IMR-90 (cell line): Measurements from ENCODE around the gene MED13. TPM values are rescaled to one million over a fixed set of nuclear protein-coding genes. Genes with fewer than 3 reads are reported as not detected.

Source experiments
- ATAC-seq: fragments of 200-7000 bp; cut with Tn5 transposase; 2 replicates; pipeline ENCODE4 v1.9.1; 2020; ENCODE audit warnings: low read depth, mild to moderate bottlenecking, moderate library complexity
- BruUV-seq: library from RNA; stranded (reverse); fragments of 400-500 nt; replicated peaks from 2 replicates; lab custom pipeline; 2021; lab: Mats Ljungman, UMichigan
- CTCF ChIA-PET: fragments of 300-600 bp; formaldehyde crosslinking; extraction: SDS; loops from one replicate; lab custom pipeline; 2021; ENCODE audit warnings: antibody characterized with exemption; lab: Yijun Ruan, JAX
- POLR2A ChIA-PET: fragments of 300-600 bp; sonication (Branson Sonifier 250); formaldehyde crosslinking; loops from one replicate; lab custom pipeline; 2022; ENCODE audit warnings: antibody characterized with exemption; ENCODE audit not compliant: unreplicated experiment; lab: Charles Lee
- DNase-seq: peaks from one replicate; pipeline ENCODE4 v3.0.0; 2013
- H2AFZ ChIP-seq: replicated peaks from 2 replicates; pipeline ENCODE3; 2013; ENCODE audit warnings: low read length, mild to moderate bottlenecking; ENCODE audit not compliant: poor library complexity
- H2AK5ac ChIP-seq: 2 replicates; pipeline ENCODE4 v1.6.1; 2013; ENCODE audit warnings: low read depth, low read length, inconsistent platforms
- H2AK9ac ChIP-seq: replicated peaks from 2 replicates; pipeline ENCODE3; 2013; ENCODE audit warnings: mild to moderate bottlenecking, low read depth, low read length, moderate library complexity; ENCODE audit not compliant: poor library complexity
- H2BK120ac ChIP-seq: 2 replicates; pipeline ENCODE4 v1.6.1; 2013; ENCODE audit warnings: low read depth, low read length, inconsistent platforms
- H2BK15ac ChIP-seq: 3 replicates; pipeline ENCODE4 v1.6.1; 2013; ENCODE audit warnings: low read depth, low read length, inconsistent platforms
- H2BK20ac ChIP-seq: 2 replicates; pipeline ENCODE4 v1.6.1; 2013; ENCODE audit warnings: low read depth, mild to moderate bottlenecking, inconsistent platforms, low read length, moderate library complexity
- H2BK5ac ChIP-seq: 2 replicates; pipeline ENCODE4 v1.6.1; 2013; ENCODE audit warnings: mild to moderate bottlenecking, low read depth, low read length, inconsistent platforms; ENCODE audit not compliant: poor library complexity, severe bottlenecking
- H3K14ac ChIP-seq: replicated peaks from 2 replicates; pipeline ENCODE4 v1.6.1; 2013; ENCODE audit warnings: low read depth, low read length, inconsistent platforms
- H3K18ac ChIP-seq: 2 replicates; pipeline ENCODE4 v1.6.1; 2013; ENCODE audit warnings: low read depth, low read length, control low read depth
- H3K23ac ChIP-seq: 2 replicates; pipeline ENCODE4 v1.6.1; 2013; ENCODE audit warnings: low read depth, low read length, inconsistent platforms
- H3K27ac ChIP-seq: 2 replicates; pipeline ENCODE4 v1.5.1; 2013; ENCODE audit warnings: mild to moderate bottlenecking, control low read depth, low read length; ENCODE audit not compliant: insufficient read depth
- H3K27me3 ChIP-seq: 2 replicates; pipeline ENCODE4 v1.6.1; 2013; ENCODE audit warnings: low read length; ENCODE audit not compliant: control insufficient read depth, insufficient read depth
- H3K36me3 ChIP-seq: 2 replicates; pipeline ENCODE4 v1.6.1; 2013; ENCODE audit warnings: low read length, mixed read lengths; ENCODE audit not compliant: control insufficient read depth, insufficient read depth
- H3K4ac ChIP-seq: 2 replicates; pipeline ENCODE4 v1.6.1; 2013; ENCODE audit warnings: low read depth, low read length, inconsistent platforms
- H3K4me1 ChIP-seq: 2 replicates; pipeline ENCODE4 v1.6.1; 2013; ENCODE audit warnings: low read length, mixed read lengths; ENCODE audit not compliant: control insufficient read depth, insufficient read depth
- H3K4me2 ChIP-seq: 2 replicates; pipeline ENCODE4 v1.6.1; 2013; ENCODE audit warnings: low read depth, mild to moderate bottlenecking, control low read depth, low read length, moderate library complexity
- H3K4me3 ChIP-seq: 2 replicates; pipeline ENCODE4 v1.5.1; 2013; ENCODE audit warnings: low read depth, mild to moderate bottlenecking, control low read depth, low read length, moderate library complexity; ENCODE audit not compliant: insufficient read depth
- H3K56ac ChIP-seq: 2 replicates; pipeline ENCODE4 v1.6.1; 2013; ENCODE audit warnings: low read length, inconsistent platforms; ENCODE audit not compliant: insufficient read depth; ENCODE audit errors: extremely low read depth
- H3K79me1 ChIP-seq, 2 experiments: 2 replicates each; pipeline ENCODE4 v1.6.1; 2013; ENCODE audit warnings: low read length in 2 of 2, inconsistent platforms in 1 of 2, low read depth in 1 of 2
- H3K9ac ChIP-seq: 2 replicates; pipeline ENCODE4 v1.6.1; 2013; ENCODE audit warnings: low read depth, low read length, control low read depth
- H3K9me1 ChIP-seq: 2 replicates; pipeline ENCODE4 v1.6.1; 2013; ENCODE audit warnings: low read length, inconsistent platforms; ENCODE audit not compliant: insufficient read depth
- H3K9me3 ChIP-seq: 2 replicates; pipeline ENCODE4 v1.6.1; 2013; ENCODE audit warnings: low read length; ENCODE audit not compliant: control insufficient read depth, insufficient read depth
- H4K20me1 ChIP-seq: 2 replicates; pipeline ENCODE4 v1.6.1; 2013; ENCODE audit warnings: low read length, inconsistent platforms; ENCODE audit not compliant: insufficient read depth
- H4K5ac ChIP-seq: 2 replicates; pipeline ENCODE4 v1.6.1; 2013; ENCODE audit warnings: mild to moderate bottlenecking, low read depth, low read length, control low read depth
- H4K8ac ChIP-seq, 2 experiments: 2 replicates each; pipeline ENCODE4 v1.6.1; 2013; ENCODE audit warnings: low read depth in 2 of 2, low read length in 2 of 2, control low read depth in 1 of 2, inconsistent platforms in 1 of 2
- H4K91ac ChIP-seq: 2 replicates; pipeline ENCODE4 v1.6.1; 2013; ENCODE audit warnings: low read depth, low read length, inconsistent platforms; ENCODE audit not compliant: insufficient read depth
- CEBPB ChIP-seq: IDR thresholded peaks from 2 replicates; pipeline ENCODE4 v1.6.1; 2012; ENCODE audit warnings: low read depth, low read length, improper control_type of control experiment
- WGBS, 2 experiments: methylation state at CpG; one replicate each; pipeline versions ENCODE4 v1.1.5 to v1.1.7; 2013; ENCODE audit warnings: missing lambda C conversion rate in 2 of 2; ENCODE audit not compliant: insufficient read length in 1 of 2; ENCODE audit errors: extremely low coverage in 2 of 2; 5-methylcytosine and 5-hydroxymethylcytosine counted together
- dilution Hi-C: fragments of 300-500 bp; cut with HindIII; formaldehyde crosslinking; loops from one replicate; pipeline ENCODE4 v1.14.3; 2018; ENCODE audit warnings: low sequenced_read_pairs; ENCODE audit not compliant: unreplicated experiment
- in situ Hi-C: fragments of 300-500 bp; cut with MboI; formaldehyde crosslinking; loops from 3 replicates; pipeline ENCODE4 v1.14.3; 2019; ENCODE audit warnings: low sequenced_read_pairs, inconsistent platforms, mixed read lengths
- intact Hi-C: fragments of 100-400 bp; cut with micrococcal nuclease; formaldehyde crosslinking; loops from 2 replicates; pipeline ENCODE4 v1.10.0; 2022
- polyA plus RNA-seq, 3 experiments: library from polyadenylated mRNA; depleted of rRNA; stranded (reverse); fragments of >200 nt; gene quantifications; 2 replicates each; pipeline ENCODE4 v1.2.3, GENCODE V29; 2012; ENCODE audit warnings: low replicate concordance in 1 of 3
- total RNA-seq: library from RNA; depleted of rRNA; stranded (reverse); fragments of >200 nt; gene quantifications from 2 replicates; pipeline ENCODE4 v1.2.3, GENCODE V29; 2012
- TF ChIP-seq, protein P1 (sequence below): conservative IDR thresholded peaks from 2 replicates; pipeline ENCODE4 v1.5.1; 2012; ENCODE audit warnings: mild to moderate bottlenecking, low read depth, low read length, improper control_type of control experiment

Gene MED13
- total and polyA plus RNA-seq, 2 of the 4 experiments (the other 2 are of a cell fraction): 9.7 to 67.2 TPM

DNA sequence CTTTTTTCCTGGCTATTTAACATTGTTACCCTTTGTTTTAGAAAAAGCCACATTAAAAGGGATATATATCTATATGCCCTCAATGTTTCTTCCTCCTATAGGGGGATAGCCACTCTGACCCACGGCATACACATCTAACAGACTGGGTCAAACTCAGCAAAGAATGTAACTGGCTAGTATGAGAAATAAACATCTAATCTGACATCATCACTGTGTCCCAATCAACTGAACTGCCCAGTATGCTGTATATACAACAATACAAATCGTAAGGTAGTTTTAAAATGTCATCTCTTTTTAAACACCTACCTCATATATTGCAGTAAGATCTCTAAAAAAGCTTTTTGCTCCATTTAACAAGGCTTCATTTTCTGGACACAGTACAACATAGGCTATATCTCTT lies 97.3 kb downstream of the MED13 start:
- Histone ChIP-seq H2AK9ac (no peak overlapping the region), H3K79me1 (peaks cover 13 to 39% of the 10 kb centered on the region in 2 experiments), H3K4me1 (peaks cover 2% of the 10 kb centered on the region; the same call in 1 of the 2 replicates), H3K14ac (no peak overlapping the region), H2BK20ac (no peak overlapping the region), H2AK5ac (no peak overlapping the region), H3K4me3 (no peak overlapping the region), H2BK5ac (no peak overlapping the region), H3K18ac (no peak overlapping the region), H4K20me1 (no peaks in the 10 kb centered on the region; the same call in 1 of the 2 replicates), H2BK120ac (no peak overlapping the region), H3K27me3 (no peaks in the 10 kb centered on the region), H4K8ac (no peak overlapping the region), H3K23ac (no peak overlapping the region), H2BK15ac (no peak overlapping the region), H3K4ac (no peak overlapping the region), H3K36me3 (peaks cover 38% of the 10 kb centered on the region), H3K9ac (no peak overlapping the region), H3K4me2 (no peak overlapping the region), H3K56ac (no peak overlapping the region), H3K9me3 (no peaks in the 10 kb centered on the region), H4K91ac (no peak overlapping the region), H3K27ac (no peak overlapping the region), H3K9me1 (no peaks in the 10 kb centered on the region), H4K5ac (no peak overlapping the region), H2AFZ (no peak overlapping the region)
- BruUV-seq: no TSS peak
- intact Hi-C loops: no loop called here
- dilution Hi-C loops: no loop called here
- peak; percentile 73 for ATAC-seq
- POLR2A ChIA-PET: no interaction called here
- in situ Hi-C loops: no loop called here
- peak; percentile 28 for DNase-seq
- TF ChIP-seq, protein P1, sequence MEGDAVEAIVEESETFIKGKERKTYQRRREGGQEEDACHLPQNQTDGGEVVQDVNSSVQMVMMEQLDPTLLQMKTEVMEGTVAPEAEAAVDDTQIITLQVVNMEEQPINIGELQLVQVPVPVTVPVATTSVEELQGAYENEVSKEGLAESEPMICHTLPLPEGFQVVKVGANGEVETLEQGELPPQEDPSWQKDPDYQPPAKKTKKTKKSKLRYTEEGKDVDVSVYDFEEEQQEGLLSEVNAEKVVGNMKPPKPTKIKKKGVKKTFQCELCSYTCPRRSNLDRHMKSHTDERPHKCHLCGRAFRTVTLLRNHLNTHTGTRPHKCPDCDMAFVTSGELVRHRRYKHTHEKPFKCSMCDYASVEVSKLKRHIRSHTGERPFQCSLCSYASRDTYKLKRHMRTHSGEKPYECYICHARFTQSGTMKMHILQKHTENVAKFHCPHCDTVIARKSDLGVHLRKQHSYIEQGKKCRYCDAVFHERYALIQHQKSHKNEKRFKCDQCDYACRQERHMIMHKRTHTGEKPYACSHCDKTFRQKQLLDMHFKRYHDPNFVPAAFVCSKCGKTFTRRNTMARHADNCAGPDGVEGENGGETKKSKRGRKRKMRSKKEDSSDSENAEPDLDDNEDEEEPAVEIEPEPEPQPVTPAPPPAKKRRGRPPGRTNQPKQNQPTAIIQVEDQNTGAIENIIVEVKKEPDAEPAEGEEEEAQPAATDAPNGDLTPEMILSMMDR: no peak
- TF ChIP-seq CEBPB: peak; percentile 11; the same call in 1 of the 2 replicates
- CTCF ChIA-PET: no interaction called here
- WGBS, 2 experiments: no CpG with 5 or more reads among the region's 2 CpGs
